H1 (cell line): ENCODE results near the gene TNFRSF6B. TPM values are rescaled to one million over a fixed set of nuclear protein-coding genes. Genes with fewer than 3 reads are reported as not detected.

Experiments used
- BACH1 ChIP-seq: IDR thresholded peaks from 2 replicates; pipeline ENCODE4 v1.6.1; 2012; ENCODE audit warnings: low read length, improper control_type of control experiment
- polyA plus RNA-seq, 7 experiments: library from polyadenylated mRNA; depleted of rRNA in 3 of 7; stranded (reverse) in 5 of 7; unstranded in 2 of 7; fragments of >200 nt in 5 of 7; fragments of 200-250 nt in 2 of 7; gene quantifications; 1 replicate in 5 of 7; 2 replicates in 1 of 7; 4 replicates in 1 of 7; pipeline versions ENCODE4 v1.2.1 to v1.2.3, GENCODE V29; 2011 to 2013; ENCODE audit warnings: missing spikeins in 2 of 7, mixed read lengths in 2 of 7
- total RNA-seq: library from RNA; stranded (reverse); fragmentation: NEBNext Ultra II Directional; extraction: Animal tissue kit (Norgen Biotek cat#: 25700); gene quantifications from 2 replicates; pipeline ENCODE4 v1.2.1, GENCODE V29; 2021

Gene TNFRSF6B
- total and polyA plus RNA-seq, 2 of the 8 experiments (the other 6 are each of a cell fraction or from before 2014, with no cell fraction given), result 3.1 TPM; not detected in 1

DNA sequence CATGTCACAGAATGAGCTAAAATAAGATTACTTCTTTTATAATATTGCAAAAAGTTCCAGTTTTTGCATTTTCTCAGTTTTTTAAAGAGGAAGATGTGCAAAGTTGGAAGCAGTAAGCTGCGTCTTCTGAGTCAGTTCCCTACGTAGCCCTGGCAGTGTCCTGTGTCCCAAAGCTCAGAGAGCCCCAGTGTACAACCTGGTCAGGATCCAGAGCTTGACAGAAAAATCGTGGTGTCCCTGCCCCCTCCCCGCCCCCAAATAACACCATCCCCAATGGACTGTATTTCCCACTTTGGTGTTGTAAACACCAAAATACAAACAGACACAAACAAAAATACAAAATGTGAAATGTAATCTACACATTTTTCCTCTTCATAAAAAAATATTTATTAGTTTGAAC is 47.7 kb downstream of the TNFRSF6B start (continued):
- TF ChIP-seq BACH1, result no peak
